Neural progenitor cell (in vitro differentiated cells): ENCODE data around the gene KCNK10.

Experiments
- CTCF ChIP-seq: fragments of 200-600 bp; sonication (generic); IDR thresholded peaks from 2 replicates; pipeline ENCODE4 v1.5.1; 2017; ENCODE audit warnings: antibody characterized with exemption, mild to moderate bottlenecking
- EZH2 ChIP-seq: fragments of 200-600 bp; sonication (generic); IDR thresholded peaks from 2 replicates; pipeline ENCODE4 v1.6.1; 2017; ENCODE audit warnings: antibody characterized with exemption, mild to moderate bottlenecking, moderate library complexity
- EZH2phosphoT487 ChIP-seq: fragments of 200-600 bp; sonication (generic); IDR thresholded peaks from 2 replicates; pipeline ENCODE4 v1.6.1; 2017; ENCODE audit warnings: antibody characterized with exemption

GRCh38 chr14:88185843-88186242, 137.2 kb downstream of the KCNK10 start:
- TF ChIP-seq CTCF (no peak), EZH2 (no peak), EZH2phosphoT487 (no peak)
